ENCODE data around the gene PHACTR3. TPM values are rescaled to one million over a fixed set of nuclear protein-coding genes. Genes with fewer than 3 reads are reported as not detected.

The PHACTR3 gene
- total and polyA plus RNA-seq, 2 experiments from 2014 or later: 0.45 to 0.61 TPM

GRCh38 chr20:59670786-59671492, 66.6 kb downstream of the PHACTR3 start:
- Histone ChIP-seq H3K4me2 (no peak overlapping the region), H3K4me3 (no peak overlapping the region), H3K79me2 (replicated peaks; ENCODE audit: insufficient read depth) (no peaks in the 10 kb centered on the region), H3K4me1 (ENCODE audit: insufficient read depth) (no peaks in the 10 kb centered on the region), H3K27me3 (ENCODE audit: insufficient read depth) (0 out of 2 replicates have a peak, but pooled peaks cover 4% of the 10 kb centered on the region), H3K9me2 (ENCODE audit: insufficient read depth) (no peaks in the 10 kb centered on the region), H3K36me3 (ENCODE audit: insufficient read depth) (no peaks in the 10 kb centered on the region), H4K20me1 (replicated peaks; ENCODE audit: insufficient read depth) (no peaks in the 10 kb centered on the region), H2AFZ (no peak overlapping the region), H3F3A (replicated peaks; ENCODE audit: low read depth) (no peaks in the 10 kb centered on the region), H3K27ac (ENCODE audit: low read depth) (no peak overlapping the region)
- Mint-ChIP-seq H3K27ac (no peak overlapping the region), H3K4me1 (no peaks in the 10 kb centered on the region; the same call in 1 of the 3 replicates), H3K4me3 (no peak overlapping the region), H3K36me3 (ENCODE audit: low read depth) (no peaks in the 10 kb centered on the region), H3K9me3 (no peaks in the 10 kb centered on the region), H3K27me3 (ENCODE audit: insufficient read depth, low read depth, poor library complexity) (peaks cover 16% of the 10 kb centered on the region)
- ATAC-seq (no peak), DNase-seq (ENCODE audit: low spot score) (no peak)
- TF ChIP-seq ZNF331 (CRISPR knock-in tag; IDR thresholded peaks at IDR 0.05; ENCODE audit: low read depth): no peak
- no peak for TF ChIP-seq STAT1 (IDR thresholded peaks at IDR 0.05; ENCODE audit: unreplicated experiment)
- no peak for TF ChIP-seq ZNF114 (CRISPR knock-in tag; IDR thresholded peaks at IDR 0.05)
- no peak for TF ChIP-seq REST (IDR thresholded peaks at IDR 0.05; ENCODE audit: unreplicated experiment)
- TF ChIP-seq NANOG (IDR thresholded peaks at IDR 0.05; ENCODE audit: borderline replicate concordance): no peak
- no peak for TF ChIP-seq CREB1 (CRISPR knock-in tag; IDR thresholded peaks at IDR 0.05; ENCODE audit: low read depth)
- TF ChIP-seq, protein P1, sequence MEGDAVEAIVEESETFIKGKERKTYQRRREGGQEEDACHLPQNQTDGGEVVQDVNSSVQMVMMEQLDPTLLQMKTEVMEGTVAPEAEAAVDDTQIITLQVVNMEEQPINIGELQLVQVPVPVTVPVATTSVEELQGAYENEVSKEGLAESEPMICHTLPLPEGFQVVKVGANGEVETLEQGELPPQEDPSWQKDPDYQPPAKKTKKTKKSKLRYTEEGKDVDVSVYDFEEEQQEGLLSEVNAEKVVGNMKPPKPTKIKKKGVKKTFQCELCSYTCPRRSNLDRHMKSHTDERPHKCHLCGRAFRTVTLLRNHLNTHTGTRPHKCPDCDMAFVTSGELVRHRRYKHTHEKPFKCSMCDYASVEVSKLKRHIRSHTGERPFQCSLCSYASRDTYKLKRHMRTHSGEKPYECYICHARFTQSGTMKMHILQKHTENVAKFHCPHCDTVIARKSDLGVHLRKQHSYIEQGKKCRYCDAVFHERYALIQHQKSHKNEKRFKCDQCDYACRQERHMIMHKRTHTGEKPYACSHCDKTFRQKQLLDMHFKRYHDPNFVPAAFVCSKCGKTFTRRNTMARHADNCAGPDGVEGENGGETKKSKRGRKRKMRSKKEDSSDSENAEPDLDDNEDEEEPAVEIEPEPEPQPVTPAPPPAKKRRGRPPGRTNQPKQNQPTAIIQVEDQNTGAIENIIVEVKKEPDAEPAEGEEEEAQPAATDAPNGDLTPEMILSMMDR (conservative IDR thresholded peaks at IDR 0.05; ENCODE audit: low read depth in 2 of 2): no peak
- no peak for TF ChIP-seq ZNF462 (CRISPR knock-in tag; IDR thresholded peaks at IDR 0.05)
- TF ChIP-seq ETS1 (IDR thresholded peaks at IDR 0.05): no peak
- no peak for TF ChIP-seq JUNB (IDR thresholded peaks at IDR 0.05; ENCODE audit: unreplicated experiment)
- no peak for TF ChIP-seq EZH2 (IDR thresholded peaks at IDR 0.05; ENCODE audit: low read depth, unreplicated experiment)
- no peak for TF ChIP-seq POLR2AphosphoS5 (IDR thresholded peaks at IDR 0.05; ENCODE audit: low read depth)
- TF ChIP-seq EZH2phosphoT487 (IDR thresholded peaks at IDR 0.05; ENCODE audit: unreplicated experiment): no peak
